NCI-H2107 treated with DMSO at 0.1 percent for 48 hours (cell line): ENCODE results near the gene RALA.
"Not testable (repeated sequence)": the region's sequence is repeated elsewhere in the genome, so short reads cannot be mapped to it uniquely, and the experiment has no call there.

Experiments used
- DNase-seq: peaks from one replicate; lab custom pipeline; 2025; ENCODE audit not compliant: unreplicated experiment; lab: John Stamatoyannopoulos, UW

RALA gene

DNA sequence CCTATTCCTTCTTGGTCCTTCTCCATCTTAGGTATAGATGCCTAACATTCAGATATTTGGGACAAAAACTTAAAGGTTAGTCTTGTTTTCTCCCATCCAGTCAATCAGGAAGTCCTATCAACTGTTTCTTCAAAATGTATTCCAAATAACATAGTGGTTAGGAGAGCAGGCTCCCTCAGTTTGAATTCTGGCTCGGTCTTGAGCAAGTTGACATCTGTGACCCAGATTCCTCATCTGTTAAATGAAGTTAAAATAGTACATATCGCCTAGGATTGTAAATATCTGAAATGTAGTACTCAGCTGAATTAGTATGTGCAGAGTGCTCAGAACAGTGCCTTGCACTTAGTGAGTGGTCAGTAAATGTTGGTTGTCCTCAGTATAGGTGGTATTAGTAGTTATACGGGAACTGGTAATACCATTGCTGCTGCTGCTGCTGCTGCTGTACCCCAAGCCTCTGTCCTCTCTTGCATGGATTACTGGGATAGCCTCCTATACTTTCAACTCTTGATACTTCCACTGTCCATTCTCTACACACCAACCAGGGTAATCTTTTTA lies 58.6 kb downstream of the RALA start:
- no peak for DNase-seq

DNA sequence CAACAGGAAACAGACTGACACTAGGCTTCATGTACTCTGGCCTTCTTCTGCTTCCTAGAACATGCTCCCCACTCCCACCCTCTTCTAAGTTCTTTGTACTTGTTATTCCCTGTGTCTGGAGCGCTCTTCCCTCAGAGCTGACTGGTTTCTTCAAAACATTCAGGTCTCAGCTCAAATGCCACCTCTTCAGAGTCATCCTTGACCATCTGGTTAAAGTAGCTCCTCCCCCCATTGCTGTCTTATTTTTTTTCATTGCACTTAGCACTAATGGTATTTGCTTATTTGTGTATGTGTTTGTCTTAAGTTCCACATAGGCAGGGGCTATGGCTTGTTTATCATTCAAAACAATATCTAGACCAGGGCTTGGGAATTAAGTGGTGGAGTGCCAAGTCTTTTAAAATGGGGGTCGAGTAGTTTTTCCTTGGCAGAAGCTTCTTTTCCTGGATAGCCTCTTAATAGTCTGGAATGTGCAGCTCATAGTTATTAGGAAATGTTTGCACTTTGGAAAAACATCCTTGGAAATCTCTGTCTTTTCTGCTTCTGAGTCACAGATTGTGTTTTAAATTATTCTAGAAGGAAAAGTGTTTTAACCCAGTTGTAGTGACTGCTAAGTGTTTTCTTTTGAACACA lies 60.0 kb downstream of the RALA start:
- DNase-seq = no peak

DNA sequence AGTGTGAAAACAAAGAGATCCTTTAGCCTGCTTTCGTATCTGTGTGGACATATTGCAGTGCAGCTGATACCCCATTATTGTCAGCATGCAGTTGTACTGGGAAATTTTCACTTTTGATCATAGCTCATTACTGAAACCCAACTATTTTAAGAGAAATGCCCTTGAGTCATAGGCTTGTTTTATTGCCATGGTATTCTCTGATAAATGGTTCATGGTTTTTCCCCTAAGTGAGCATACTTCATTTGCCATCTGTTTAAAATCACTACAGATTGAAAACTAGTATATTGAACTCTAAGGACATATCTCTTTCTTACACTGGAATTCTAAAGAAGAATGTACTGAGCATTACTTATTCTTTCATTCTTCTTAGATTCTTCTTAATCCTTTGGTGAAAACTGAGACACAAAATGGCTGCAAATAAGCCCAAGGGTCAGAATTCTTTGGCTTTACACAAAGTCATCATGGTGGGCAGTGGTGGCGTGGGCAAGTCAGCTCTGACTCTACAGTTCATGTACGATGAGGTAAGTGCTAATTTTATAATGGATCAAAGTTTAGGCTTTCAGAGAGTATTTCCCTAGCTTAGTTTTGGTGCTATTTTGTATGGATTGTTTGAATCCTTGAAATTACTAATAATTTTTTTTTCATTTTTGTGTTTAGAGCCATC lies 63.0 kb downstream of the RALA start:
- no peak for DNase-seq

DNA sequence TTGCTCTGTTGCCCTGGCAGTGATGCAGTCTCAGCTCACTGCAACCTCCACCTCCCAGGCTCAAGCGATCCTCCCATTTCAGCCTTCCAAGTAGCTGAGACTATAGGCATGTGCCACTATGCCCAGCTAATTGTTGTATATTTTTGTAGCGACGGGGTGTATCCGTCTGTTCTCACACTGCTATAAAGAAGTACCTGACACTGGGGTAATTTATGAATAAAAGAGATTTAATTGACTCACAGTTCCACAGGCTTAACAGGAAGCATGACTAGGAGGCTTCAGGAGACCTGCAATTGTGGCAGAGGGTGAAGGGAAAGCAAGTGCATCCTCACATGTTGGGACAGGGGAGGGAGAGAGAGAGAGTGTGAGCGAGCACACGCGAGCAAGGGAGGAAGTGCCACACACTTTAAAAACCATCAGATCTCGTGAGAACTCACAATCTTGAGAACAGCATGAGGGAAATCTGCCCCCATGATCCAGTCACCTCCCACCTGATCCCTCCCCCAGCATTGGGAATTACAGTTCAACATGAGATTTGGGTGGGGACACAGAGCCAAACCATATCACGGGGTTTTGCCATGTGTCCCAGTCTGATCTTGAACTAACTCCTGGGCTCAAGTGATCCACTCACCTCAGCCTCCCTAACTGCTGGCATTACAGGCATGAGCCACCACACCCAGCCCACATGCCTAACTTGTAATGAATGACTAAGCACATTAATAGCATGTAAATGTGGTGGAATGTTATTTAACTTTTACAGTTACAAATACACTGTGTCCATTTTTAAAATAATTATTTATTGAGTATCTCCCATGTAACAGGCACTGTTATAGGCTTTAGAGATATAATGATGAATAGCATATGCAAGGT lies 65.5 kb downstream of the RALA start:
- no peak for DNase-seq

DNA sequence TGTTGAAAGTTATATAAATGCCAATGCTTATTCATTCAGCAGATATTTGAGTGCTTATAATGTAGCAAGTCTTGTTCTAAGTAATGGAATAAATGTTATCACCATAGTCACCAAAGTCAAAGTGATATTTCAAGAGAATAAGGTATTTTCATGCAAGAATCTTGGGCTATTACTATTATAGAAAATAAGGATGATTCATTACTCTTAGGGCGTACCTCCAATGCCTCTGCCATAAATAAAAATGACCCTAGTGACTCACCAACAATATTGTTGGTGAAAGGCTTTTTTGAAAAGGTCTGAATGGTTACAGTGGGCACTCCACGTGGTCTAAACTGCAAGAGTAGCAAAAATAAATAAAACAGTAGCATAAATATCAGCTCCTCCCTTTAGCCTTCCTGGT lies 68.4 kb downstream of the RALA start:
- DNase-seq = no peak

DNA sequence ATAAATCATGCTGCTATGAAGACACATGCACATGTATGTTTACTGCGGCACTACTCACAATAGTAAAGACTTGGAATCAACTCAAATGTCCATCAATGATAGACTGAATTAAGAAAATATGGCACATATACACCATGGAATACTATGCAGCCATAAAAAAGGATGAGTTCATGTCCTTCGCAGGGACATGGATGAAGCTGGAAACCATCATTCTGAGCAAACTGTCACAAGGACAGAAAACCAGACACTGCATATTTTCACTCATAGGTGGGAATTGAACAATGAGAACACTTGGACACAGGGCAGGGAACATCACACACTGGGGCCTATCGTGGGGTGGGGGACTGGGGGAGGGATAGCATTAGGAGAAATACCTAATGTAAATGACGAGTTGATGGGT lies 69.7 kb downstream of the RALA start:
- DNase-seq = not testable (repeated sequence)

DNA sequence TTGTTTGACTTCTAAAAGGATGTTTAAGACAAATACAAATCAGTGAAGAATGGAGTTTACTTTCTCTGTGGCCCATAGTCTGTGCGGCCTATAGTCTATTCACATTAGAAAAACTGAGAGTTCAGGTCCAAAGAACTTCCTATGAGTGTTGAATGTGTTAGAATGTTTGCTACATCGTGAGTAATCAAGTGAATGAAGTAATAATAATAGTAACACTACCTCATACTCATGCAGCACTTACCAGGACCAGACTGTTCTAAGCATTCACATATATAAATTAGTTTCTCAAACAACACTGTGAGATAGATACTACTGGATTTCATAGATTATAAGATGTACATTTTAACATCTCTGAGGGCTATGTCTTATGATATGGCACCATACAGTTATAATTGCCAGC lies 70.4 kb downstream of the RALA start:
- DNase-seq = no peak

DNA sequence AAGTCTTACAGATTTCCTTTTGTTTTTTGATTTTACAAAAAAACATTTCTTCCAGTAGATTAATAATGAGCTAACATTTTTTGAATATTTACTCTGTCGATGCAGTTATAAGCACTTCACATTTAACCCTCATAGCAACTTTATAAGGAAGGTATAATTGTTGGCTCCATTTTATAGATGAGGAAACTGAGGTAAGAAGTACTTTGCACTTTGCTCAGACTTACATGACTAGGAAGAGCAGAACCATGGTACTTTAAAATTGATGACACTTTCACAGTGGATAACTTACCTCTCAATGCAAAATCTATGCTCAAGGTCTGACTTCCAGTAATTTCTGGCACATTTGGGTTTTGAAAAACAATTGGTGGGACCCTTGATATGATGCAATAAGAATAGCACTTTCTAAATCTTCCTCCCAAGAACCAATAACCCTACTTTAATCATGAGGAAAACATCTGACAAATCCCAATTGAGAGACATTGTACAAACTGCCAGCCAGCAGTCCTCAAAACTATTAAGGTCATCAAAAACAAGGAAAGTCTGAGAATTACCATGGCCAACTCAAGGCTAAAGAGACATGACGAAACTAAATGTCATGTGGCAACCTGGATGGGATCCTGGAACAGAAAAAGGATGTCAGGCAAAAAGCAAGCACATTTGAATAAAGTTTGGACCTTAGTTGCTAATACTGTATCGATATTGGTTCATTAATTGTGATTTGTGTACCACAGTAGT lies 72.6 kb downstream of the RALA start:
- no peak for DNase-seq

DNA sequence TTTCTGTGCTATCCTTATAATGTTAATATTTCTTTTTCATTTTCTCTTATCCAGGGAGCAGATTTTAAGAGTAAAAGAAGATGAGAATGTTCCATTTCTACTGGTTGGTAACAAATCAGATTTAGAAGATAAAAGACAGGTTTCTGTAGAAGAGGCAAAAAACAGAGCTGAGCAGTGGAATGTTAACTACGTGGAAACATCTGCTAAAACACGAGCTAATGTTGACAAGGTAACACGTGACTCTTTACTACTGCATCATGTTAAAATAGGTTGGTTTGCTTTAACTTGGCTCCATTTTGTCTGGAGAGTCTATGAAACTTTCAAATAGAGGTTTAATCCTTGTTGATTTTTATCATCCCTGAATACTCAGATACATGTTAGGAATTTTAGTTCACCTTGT lies 73.3 kb downstream of the RALA start:
- no peak for DNase-seq

DNA sequence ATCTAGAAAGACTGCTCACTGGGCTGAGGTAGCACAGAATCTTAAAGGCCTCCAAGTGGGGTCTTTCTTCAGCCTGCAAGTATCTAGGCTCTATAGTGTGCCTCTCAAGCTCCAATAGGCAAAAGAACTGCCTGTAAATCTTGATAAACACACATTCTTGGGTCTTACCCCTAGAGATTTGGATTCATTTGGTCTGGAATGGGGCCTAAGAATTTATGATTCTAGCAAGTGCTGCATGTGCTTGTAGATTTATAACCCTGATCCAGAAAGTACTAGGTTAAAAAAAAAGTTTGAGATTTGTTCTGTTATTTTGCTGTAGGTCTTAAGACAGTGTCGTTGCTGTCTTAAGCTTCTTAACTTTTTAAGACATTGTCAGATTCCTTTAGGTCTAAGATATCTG lies 74.1 kb downstream of the RALA start:
- DNase-seq = no peak

DNA sequence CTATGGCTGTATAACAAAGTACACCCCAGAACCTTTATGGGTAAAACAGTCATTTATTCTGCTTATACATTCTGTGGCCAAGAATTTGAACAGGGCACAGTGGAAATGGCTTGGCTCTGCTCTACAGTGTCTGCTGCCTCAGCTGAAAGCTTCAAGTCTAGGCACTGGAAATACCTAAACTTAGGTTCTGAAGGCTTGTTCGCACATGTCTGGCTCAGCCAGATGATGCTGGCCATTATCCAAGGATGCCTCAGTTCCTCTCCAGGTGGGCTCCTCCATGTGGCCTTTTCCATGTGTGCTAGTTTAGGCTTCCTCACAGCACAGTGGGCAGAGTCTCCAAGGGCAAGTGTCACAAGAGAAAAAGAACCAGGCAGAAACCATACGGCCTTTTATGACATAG lies 76.8 kb downstream of the RALA start:
- no peak for DNase-seq

DNA sequence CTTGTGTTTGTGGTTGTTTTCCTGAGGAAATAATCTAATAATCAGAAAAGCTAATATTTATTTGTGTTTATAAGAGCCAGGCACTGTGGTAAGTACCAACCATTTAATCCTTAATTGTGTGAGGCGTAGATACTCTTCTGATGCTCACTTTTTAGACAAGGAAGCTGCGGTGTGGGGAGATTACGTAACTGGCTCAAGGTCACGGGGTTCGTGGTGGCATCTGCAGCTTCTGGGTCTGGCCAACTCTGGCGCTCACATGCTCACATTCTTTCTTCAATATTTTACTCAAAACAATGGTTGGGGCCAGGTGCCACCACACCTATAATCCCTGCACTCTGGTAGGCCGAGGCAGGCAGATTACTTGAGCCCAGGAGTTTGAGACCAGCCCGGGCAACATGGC lies 77.6 kb downstream of the RALA start:
- no peak for DNase-seq

DNA sequence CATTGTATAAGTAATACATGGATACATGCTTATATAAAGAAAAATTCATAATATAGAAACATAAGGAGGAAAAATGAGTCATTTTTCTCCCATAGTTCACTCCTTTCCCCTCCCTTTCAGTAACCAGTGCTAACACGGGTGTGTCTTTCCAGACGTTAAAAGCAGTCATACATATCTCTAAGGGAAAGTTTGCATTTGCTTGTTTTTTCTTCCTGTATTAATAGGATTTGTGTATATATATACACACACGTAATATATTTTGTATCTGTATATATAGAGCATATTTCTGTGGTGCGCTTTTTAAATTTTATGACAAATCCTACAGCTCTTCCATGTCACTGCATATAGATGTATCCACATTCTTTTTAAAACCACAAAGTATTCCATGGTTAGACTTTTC lies 78.8 kb downstream of the RALA start:
- no peak for DNase-seq

DNA sequence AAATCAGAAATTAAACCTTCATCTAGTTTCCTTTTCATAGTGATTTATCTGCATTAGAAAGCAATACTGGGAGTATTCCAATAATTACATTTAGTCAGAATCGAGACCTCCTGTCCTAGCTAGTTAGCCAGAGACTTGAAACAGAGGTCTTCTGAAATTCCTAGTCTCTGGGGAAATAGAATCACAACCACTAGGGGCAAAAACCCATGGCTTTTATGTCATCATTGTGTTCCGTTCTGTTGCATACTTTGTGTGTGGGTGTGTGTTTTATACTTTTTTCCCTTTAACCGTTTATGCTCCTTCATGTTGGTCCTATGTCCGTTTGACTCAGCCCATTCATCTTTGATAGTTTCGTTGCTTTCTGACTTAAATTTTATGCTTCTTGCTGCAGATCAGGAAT lies 79.8 kb downstream of the RALA start:
- DNase-seq = no peak

DNA sequence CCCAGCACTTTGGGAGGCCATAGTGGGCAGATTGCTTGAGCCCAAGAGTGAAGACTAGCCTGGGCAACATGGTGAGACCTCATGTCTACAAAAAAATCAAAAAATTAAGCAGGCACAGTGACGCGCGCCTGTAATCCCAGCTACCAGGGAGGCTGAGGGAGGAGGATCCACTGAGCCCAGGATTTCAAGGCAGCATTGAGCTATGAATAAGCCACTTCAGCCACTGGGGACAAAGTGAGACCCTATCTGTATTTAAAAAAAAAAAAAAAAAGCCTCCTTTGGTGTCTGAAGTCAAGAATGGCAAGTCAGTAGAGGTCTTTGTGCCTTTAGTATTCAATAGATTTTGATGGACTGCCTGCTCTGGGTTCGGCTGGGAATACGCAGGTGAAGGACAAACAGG lies 85.7 kb downstream of the RALA start:
- no peak for DNase-seq

DNA sequence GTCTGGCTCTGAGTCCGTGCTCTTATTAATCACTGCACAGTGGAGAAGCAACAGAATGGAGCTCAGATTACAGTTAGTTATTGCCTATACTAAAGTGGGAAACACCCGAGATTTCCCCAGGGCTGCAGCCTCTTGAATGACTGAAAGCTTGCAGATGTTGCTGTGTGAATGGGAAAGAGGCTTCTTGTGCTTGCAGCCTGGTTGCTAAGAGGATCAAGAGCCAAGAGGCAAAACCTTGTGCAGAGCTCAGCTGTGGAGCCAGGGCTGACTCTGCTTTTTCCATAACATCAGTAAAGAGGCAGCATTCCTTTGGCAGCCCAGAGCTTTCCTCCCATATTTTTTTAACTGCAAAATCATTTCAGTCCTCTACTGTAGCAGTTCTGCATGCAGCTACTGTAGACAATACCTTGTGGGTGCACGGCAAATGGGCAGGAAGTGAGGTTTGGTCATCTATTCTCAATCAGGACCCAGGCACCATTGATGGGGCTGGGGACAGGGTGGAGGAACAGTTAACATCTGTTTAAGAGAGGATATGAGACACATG lies 86.5 kb downstream of the RALA start:
- peak; percentile 93 for DNase-seq

DNA sequence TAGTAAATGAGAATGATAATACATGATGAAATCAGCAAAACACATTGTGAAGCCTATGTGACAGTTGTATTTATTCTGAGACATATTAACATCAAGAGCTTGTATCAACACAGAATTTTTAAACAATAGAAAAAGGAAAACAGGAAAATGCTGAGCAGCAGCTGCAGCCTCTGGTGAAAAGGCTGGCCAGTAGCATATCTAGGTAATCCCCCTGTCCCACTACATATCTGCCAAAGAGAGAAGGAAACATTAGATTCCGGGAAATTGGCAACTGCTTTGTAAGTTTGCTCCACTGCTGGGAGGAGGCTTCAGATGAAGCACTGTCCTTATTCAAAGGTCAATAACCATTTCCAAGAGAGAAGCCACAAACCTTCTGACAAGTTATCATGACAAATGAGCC lies 89.4 kb downstream of the RALA start:
- DNase-seq = no peak

DNA sequence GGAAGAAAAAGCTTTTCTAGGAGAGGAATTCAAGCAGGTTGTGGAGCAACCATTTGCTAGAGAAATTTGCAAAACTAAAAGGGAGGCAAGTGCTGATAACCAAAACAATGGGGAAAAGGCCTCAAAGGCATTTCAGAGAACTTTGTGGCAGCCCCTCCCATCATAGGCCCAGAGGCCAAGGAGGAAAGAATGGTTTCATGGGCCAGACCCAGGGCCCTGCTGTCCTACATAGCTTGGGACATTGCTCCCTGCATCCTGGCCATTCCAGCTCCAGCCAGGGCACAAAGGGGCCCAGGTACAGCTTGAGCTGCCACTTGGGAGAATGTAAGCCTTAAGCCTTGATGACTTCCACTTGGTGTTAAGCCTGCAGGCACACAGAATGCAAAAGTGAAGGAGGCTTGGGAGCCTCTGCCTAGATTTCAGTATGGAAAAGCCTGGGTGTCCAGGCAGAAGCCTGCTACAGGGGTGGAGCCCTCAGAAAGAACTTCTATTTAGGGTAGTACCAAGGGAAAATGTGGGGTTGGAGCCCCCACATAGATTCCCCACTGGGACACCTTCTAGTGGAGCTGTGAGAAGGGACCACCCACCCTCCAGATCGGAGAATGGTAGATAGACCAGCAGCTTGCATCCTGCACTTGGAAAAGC lies 91.2 kb downstream of the RALA start:
- DNase-seq = no peak

DNA sequence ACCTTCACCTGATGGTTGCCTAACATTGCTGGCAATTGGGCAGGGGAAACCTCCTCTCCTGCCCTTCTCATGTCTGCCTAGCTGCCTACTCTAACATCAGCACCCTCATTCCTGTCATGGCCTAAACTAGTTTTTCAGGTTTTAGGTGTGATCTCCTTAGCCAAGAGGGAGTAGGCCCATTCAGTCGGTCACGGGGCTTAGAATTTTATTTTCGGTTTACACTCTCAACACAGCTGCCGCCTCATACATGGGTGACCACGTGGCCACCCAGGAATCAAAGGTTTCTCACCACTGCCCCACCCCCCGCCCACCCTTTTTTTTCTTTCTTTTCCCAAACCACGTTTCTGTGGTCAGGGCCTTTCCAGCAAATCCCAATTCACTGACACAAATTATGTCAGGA lies 97.2 kb downstream of the RALA start:
- DNase-seq = peak; percentile 24

DNA sequence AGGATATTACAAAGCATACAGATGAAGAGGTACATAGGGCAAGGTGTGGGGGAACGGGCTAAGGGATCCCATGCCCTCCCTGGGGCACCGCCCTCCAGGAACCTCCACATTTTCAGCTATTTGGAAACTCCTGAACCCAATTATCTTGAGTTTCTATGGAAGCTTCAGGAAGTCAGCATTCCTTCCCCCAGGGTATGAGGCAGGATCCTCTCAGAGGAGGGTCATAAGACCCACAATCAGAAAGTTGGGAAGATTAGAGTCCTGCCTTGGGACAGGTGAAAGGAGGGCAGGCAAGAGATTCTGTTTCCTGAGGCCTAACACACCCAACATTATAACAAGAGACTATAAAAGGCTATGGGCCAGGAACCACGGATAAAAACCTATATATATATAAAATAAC lies 98.0 kb downstream of the RALA start:
- DNase-seq = no peak
